Measurements from ENCODE around the gene PIGB. TPM values are rescaled to one million over a fixed set of nuclear protein-coding genes. Genes with fewer than 3 reads are reported as not detected.

The PIGB gene
- total RNA-seq, 2 experiments from 2014 or later: 21.5 to 21.6 TPM

- Histone ChIP-seq H3K9me3 (ENCODE audit: control insufficient read depth in 1 of 2, insufficient read depth in 1 of 2, low read length in 2 of 2) (no peaks in the 10 kb centered on the region), H3K4me1 (ENCODE audit: insufficient read depth, low read length) (no peaks in the 10 kb centered on the region), H3K4me3 (ENCODE audit: low read length) (no peak overlapping the region), H3K27me3 (ENCODE audit: control insufficient read depth in 1 of 2, insufficient read depth in 2 of 2, low read length in 2 of 2) (no peaks in the 10 kb centered on the region), H3K27ac (ENCODE audit: low read depth in 1 of 2, low read length in 2 of 2) (no peak overlapping the region), H3K36me3 (ENCODE audit: insufficient read depth, low read length) (peaks cover 75% of the 10 kb centered on the region)
- TF ChIP-seq, protein P1, sequence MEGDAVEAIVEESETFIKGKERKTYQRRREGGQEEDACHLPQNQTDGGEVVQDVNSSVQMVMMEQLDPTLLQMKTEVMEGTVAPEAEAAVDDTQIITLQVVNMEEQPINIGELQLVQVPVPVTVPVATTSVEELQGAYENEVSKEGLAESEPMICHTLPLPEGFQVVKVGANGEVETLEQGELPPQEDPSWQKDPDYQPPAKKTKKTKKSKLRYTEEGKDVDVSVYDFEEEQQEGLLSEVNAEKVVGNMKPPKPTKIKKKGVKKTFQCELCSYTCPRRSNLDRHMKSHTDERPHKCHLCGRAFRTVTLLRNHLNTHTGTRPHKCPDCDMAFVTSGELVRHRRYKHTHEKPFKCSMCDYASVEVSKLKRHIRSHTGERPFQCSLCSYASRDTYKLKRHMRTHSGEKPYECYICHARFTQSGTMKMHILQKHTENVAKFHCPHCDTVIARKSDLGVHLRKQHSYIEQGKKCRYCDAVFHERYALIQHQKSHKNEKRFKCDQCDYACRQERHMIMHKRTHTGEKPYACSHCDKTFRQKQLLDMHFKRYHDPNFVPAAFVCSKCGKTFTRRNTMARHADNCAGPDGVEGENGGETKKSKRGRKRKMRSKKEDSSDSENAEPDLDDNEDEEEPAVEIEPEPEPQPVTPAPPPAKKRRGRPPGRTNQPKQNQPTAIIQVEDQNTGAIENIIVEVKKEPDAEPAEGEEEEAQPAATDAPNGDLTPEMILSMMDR (IDR thresholded peaks at IDR 0.05): no peak
- ATAC-seq (ENCODE audit: poor library complexity) (no peak), DNase-seq (no peak)
- H3K36me3 Mint-ChIP-seq (ENCODE audit: low read depth): peaks cover 76% of the 10 kb centered on the region
- CTCF ChIA-PET: no interaction called here
- H3K9me3 Mint-ChIP-seq: no peaks in the 10 kb centered on the region
- H3K27me3 Mint-ChIP-seq: no peaks in the 10 kb centered on the region
- no peaks in the 10 kb centered on the region for H3K4me1 Mint-ChIP-seq (ENCODE audit: low read depth)
- H3K4me3 Mint-ChIP-seq: no peak overlapping the region
- no peak overlapping the region for H3K27ac Mint-ChIP-seq
- intact Hi-C loops (cut with DNase I, micrococcal nuclease): no loop called here
- POLR2A ChIA-PET: interaction anchor here (1.1 kb wide), 1 partner anchor 16 kb away, joined by 5 read pairs; the partner anchor contains the start of genes PIGB and PIGBOS1
Observed at GRCh38 chr15:55334997-55335396, 16.0 kb downstream of the PIGB start.

DNA sequence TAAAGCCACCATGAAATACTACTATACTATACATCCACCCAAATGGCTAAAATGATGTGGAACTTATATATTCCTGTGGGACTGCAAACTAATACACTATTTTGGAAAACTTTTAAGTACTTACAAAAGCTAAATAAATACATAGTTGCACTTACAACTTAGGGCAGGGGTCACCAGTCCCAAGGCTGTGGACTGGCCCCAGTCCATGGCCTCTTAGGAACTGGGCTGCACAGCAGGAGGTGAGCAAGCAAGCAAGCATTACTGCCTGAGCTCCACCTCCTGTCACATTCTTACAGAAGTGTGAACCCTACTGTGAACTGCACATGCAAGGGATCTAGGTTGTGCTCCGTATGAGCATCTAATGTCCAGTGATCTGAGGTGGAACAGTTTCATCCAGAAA is 18.1 kb downstream of the PIGB start:
- H3K27ac Mint-ChIP-seq: no peak overlapping the region
- ChIA-PET CTCF (no interaction called here), POLR2A (no interaction called here)
- no peak overlapping the region for H3K27ac ChIP-seq (ENCODE audit: low read depth in 1 of 2, low read length in 2 of 2)
- intact Hi-C loops (cut with DNase I, micrococcal nuclease): no loop called here
- H3K4me1 ChIP-seq (ENCODE audit: insufficient read depth, low read length): no peaks in the 10 kb centered on the region
- no peaks in the 10 kb centered on the region for H3K27me3 Mint-ChIP-seq
- no peak for DNase-seq
- ATAC-seq (ENCODE audit: poor library complexity): no peak
- peaks cover 70% of the 10 kb centered on the region for H3K36me3 Mint-ChIP-seq (ENCODE audit: low read depth)
- no peak overlapping the region for H3K4me3 ChIP-seq (ENCODE audit: low read length)
- H3K9me3 Mint-ChIP-seq: no peaks in the 10 kb centered on the region
- H3K36me3 ChIP-seq (ENCODE audit: insufficient read depth, low read length): peaks cover 72% of the 10 kb centered on the region
- no peak overlapping the region for H3K4me3 Mint-ChIP-seq
- H3K4me1 Mint-ChIP-seq (ENCODE audit: low read depth): no peaks in the 10 kb centered on the region
- no peaks in the 10 kb centered on the region for H3K27me3 ChIP-seq (ENCODE audit: control insufficient read depth in 1 of 2, insufficient read depth in 2 of 2, low read length in 2 of 2)
- H3K9me3 ChIP-seq (ENCODE audit: control insufficient read depth in 1 of 2, insufficient read depth in 1 of 2, low read length in 2 of 2): no peaks in the 10 kb centered on the region
- TF ChIP-seq, protein P1 (IDR thresholded peaks at IDR 0.05): no peak

- TF ChIP-seq, protein P1 (IDR thresholded peaks at IDR 0.05): no peak
- Histone ChIP-seq H3K27me3 (ENCODE audit: control insufficient read depth in 1 of 2, insufficient read depth in 2 of 2, low read length in 2 of 2) (no peaks in the 10 kb centered on the region), H3K4me1 (ENCODE audit: insufficient read depth, low read length) (no peaks in the 10 kb centered on the region), H3K9me3 (ENCODE audit: control insufficient read depth in 1 of 2, insufficient read depth in 1 of 2, low read length in 2 of 2) (no peaks in the 10 kb centered on the region), H3K27ac (ENCODE audit: low read depth in 1 of 2, low read length in 2 of 2) (no peak overlapping the region), H3K36me3 (ENCODE audit: insufficient read depth, low read length) (peaks cover 56% of the 10 kb centered on the region), H3K4me3 (ENCODE audit: low read length) (no peak overlapping the region)
- no peaks in the 10 kb centered on the region for H3K9me3 Mint-ChIP-seq
- H3K36me3 Mint-ChIP-seq (ENCODE audit: low read depth): peaks cover 74% of the 10 kb centered on the region
- POLR2A ChIA-PET: interaction anchor here (1.0 kb wide), 1 partner anchor 24 kb away, joined by 4 read pairs; the partner anchor contains the start of genes PIGB and PIGBOS1
- intact Hi-C loops (cut with DNase I, micrococcal nuclease): no loop called here
- DNase-seq: no peak
- H3K4me1 Mint-ChIP-seq (ENCODE audit: low read depth): no peaks in the 10 kb centered on the region
- no peak overlapping the region for H3K27ac Mint-ChIP-seq
- CTCF ChIA-PET: no interaction called here
- no peaks in the 10 kb centered on the region for H3K27me3 Mint-ChIP-seq
- no peak overlapping the region for H3K4me3 Mint-ChIP-seq
- ATAC-seq (ENCODE audit: poor library complexity): no peak
Observed at GRCh38 chr15:55343168-55343567, 24.1 kb downstream of the PIGB start.
